NCI-H446 treated with DMSO at 0.1 percent for 48 hours (cell line): ENCODE measurements around the gene SMIM44.

Source experiments
- DNase-seq: peaks from one replicate; lab custom pipeline; 2025; lab: John Stamatoyannopoulos, UW

Gene SMIM44

GRCh38 chr19:3477506-3477905 is 5.7 kb downstream of the SMIM44 start:
- DNase-seq, result no peak

DNA sequence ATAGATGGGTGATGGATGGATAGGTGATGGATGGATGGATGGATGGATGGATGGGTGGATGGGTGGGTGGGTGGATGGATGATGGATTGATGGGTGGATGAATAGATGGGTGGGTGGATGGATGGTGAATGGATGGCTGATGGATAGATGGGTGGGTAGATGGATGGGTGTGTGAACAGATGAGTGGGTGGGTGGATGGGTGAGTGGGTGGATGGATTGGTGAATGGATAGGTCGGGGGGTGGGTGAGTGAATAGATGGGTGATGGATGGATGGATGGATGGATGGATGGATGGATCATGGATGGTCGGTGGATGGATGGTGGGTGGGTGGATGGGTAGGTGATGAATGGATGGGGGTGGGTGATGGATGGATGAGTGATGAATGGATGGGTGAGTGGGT is 6.4 kb downstream of the SMIM44 start:
- no peak for DNase-seq

DNA sequence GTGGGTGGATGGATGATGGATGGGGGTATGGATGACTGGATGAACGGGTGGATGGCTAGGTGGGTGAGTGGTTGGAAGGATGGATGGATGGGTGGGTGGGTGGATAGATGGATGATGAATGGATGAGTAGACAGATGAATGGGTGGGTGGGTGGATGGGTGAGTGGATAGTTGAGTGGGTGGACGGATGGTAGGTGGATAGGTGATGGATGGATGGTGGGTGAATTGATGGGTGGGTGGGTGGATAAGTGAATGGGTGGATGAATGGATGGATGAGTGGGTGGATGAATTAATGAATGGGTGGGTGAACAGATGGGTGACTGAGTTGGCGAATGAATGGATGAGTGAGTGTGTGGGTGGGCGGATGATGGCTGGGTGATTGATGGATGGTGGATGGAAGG is 7.8 kb downstream of the SMIM44 start:
- DNase-seq, result no peak

DNA sequence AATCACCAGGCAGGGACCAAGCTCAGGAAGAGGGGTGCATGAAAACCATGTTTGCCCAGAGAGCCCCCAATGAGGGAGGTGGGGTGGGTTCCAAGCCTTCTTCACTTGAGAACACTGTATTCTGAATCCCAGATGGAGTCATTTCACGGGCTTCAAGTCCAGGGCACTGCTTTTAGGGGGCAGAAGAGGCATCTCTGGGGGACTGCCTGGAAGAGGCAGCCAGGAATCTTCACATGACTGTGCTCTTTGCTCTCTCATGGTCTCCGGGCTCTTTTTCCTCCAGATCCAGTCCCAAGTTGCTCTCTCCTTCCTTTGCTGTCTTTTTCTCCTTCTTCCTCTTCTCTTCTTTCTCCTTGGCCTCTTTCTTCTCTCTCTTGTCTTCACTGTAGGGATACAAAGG is 8.6 kb downstream of the SMIM44 start:
- no peak for DNase-seq

GRCh38 chr19:3474010-3474409 is 9.2 kb downstream of the SMIM44 start:
- no peak for DNase-seq

DNA sequence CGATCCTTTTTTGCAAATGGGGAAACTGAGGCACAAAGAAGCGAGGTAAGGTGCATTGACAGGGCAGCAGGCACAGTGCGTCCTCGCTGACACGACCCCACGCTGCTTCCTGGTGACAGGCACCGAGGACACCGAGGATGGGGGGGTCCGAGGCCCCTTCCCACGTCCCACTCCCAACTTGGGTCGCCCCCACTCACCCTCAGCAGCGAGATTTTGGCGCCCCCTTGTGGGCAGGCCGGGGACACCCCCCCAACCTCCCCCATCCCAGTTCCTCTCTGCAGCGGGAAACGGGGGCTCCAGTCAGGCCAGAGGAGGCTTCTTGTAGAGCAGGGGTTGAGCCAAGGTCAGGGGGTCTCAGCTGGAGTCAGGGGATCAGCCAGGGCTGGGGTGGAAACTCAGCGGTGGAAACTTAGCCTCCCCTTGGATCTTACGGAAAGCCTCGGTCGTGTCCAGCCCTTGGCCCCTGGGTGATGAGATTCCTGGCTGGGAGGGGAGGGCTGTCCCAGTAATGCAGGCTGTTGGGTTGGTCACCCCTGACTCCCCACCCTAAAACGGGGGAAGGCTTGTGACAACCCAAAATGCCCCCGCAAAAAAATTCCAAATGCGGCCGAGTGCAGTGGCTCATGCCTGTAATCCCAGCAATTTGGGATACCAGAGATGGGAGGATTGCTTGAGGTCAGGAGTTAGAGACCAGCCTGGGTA is 11.1 kb downstream of the SMIM44 start:
- DNase-seq, result no peak

GRCh38 chr19:3470500-3471128 is 12.6 kb downstream of the SMIM44 start:
- no peak for DNase-seq

DNA sequence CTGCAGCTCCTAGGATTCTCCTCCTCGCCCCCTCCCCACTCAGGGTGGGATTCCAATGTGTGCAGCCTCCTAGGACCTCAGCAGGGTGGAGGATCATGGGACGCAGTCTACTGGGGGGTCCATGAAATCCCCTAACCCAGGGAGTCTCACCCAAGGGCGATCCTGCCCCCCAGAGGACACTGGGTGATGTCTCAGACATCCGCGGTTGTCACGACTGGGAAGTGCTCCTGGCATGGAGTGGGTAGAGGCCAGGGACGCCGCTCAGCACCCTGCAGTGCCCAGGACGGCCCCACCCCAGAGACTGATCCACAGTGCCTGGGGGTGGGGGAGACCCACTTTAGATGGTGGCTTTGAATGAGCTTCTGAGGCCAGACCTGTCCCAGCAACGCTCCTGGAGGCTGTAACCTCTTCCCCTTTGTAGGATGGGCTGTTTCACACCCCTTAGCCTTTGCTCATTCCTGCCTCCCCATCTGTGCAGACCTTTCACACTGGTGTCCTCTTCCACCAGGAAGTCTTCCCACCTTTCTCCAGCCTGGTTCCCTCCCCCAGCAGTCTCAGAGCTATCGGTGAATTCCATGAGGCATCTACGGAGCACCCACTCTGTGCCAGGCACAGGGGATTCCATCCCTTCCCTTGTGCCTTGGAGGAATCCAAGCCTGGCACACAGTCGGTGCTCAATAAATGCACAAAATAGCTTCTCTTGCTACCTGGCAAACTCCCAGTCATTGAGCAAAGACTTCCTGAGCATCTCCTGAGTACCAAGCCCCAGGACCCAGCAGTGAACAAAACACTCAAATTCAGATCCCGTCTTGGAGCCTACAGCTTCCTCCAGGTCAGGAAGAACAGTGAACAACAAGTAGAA is 13.4 kb downstream of the SMIM44 start:
- DNase-seq, result no peak

GRCh38 chr19:3468211-3468610 is 15.0 kb downstream of the SMIM44 start:
- no peak for DNase-seq

DNA sequence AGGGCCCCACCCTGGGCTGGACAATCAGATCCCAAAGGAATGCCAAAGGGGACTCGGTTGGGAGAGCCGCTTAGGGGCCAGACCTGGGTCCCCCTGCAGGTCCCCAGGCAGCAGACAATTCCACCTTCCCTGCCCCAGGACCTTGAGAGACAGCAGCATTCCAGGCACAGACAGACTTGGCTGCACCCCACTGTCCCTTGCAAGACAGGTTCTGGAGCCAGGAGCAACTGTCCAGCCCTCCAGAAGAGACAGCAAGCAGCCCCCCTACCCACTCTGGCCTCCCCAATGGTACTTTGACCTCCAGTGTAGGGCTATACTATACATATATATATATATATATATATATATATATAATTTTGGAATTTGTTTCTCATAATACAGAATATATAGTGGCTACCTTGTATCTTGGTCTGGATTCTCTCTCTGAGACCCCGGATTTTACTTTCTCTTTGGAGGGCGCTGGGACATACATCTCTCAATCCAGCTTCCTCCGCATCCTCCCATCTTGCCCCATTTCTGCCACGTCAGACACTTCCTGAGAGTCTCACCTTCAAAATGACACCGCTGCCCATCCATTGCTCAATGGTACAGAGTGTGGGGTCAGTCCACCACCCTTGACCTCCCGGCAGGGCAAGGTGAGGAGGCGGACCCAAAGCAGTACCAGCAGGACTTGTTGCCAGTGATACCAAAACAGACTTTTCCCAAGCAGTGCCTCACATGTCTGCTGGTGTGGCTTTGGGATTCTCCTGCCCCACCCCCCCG is 15.6 kb downstream of the SMIM44 start:
- DNase-seq, result no peak

- no peak for DNase-seq
These were observed 16.6 kb downstream of the SMIM44 start for GRCh38 chr19:3466635-3467034.

GRCh38 chr19:3465552-3465951 is 17.7 kb downstream of the SMIM44 start:
- DNase-seq, result no peak

DNA sequence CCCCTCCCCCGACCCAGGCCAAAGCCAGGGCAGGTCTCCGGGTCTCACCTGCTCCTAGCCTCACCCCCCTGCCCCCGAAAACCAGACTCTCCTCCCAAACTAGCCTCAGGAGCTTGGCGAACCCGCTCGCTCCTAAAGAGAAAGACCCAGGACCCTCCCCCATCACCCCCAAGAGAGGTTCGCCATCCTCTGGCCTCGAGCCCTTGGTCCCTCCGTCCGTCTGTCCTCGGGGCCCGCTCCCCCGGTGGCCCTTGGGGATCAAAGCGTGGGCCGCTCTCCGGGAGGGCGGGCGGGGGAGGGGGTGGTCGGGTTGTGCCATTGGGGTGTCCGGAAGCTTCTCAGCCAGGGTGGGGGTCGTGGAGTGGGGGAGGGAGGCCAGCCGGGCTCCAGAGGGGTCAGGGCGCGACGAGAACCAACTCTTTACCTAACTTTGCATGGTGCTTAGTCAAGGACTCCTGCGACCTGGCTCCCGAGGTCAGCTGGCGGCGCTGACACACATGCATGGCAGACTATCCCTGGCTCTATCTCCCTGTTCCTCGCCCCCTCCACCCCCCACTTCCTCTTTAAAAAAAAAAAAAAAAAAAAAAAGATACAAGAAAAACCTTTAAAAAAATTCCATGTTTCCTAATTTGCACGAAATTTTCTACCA is 18.5 kb downstream of the SMIM44 start:
- no peak for DNase-seq

DNA sequence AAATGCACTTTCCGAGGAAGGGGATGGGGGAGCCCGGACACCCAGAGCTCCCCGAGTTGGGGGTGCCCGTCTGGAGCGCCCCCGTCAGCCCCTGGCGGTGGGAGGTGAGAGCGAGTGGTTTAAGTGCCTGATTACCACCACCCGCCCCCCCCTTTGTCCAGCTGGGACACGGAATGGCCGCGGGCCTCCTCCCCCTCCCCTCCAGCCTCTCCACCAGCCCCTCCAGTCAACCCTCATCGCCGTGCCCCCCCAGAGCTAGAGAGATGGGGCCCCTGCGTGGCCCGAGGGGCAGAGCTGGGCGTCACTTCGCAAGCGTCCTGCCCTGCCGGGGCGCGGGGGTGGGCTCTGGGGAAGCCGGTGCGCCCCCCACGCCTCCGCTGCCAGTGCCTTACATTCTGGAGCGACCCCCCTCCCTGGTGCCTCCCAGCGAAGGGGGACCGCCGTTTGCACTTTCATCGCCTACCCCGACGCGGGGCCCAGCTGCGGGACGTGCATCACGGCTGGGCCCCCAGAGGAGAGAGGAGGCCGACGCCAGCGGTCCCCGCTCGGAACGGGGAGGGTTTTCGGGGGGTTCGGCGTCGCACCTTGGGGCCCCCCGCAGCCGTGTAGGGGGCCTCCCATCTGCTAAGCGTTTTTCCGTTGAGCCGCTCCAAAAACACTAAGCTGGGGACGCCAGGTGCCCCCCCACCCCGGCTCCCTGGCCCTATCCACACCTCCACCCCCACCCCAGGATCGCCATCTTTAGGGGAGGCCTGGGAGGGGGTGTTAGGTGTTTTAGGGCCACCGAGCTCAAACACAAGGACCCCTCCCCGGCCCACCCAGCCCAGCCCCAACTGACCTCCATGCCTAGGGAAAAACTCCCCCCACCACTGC is 19.3 kb downstream of the SMIM44 start:
- no peak for DNase-seq

DNA sequence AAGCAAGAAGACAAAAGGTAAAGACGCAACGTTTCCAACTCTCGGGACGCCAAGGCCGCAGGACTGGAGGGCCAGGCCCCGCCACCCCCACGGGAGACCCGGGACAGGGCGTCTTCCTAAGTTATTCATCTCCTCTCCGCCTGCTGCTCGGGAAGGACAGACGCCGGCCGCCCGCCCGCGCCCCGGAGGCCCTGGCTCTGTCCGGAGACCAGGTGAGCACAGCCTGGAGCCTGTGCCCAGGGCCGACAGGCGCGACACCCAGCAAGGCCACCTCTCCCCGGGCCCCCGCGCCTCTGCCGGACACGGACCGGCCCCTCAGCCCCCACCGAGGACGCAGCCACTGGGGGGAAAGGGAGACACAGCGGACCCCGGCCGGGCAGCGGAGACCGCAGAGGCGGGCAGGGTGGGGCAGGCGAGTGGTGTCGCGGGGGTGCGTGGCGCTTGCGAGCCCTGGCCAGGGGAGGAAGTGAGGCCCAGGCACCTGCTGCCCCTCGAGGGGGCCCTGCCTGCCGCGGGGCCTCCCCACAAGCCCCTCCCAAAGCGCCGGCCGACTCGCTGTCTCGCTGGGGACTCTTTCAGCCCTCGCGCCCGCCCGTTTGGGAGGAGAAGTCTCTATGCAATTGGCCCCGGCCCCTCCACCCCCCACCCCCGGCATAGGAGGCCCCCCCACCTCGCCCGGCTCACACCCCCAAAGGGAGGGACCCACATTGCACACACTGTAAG is 20.1 kb downstream of the SMIM44 start:
- no peak for DNase-seq

GRCh38 chr19:3459965-3460582 is 23.2 kb downstream of the SMIM44 start:
- DNase-seq, result no peak

DNA sequence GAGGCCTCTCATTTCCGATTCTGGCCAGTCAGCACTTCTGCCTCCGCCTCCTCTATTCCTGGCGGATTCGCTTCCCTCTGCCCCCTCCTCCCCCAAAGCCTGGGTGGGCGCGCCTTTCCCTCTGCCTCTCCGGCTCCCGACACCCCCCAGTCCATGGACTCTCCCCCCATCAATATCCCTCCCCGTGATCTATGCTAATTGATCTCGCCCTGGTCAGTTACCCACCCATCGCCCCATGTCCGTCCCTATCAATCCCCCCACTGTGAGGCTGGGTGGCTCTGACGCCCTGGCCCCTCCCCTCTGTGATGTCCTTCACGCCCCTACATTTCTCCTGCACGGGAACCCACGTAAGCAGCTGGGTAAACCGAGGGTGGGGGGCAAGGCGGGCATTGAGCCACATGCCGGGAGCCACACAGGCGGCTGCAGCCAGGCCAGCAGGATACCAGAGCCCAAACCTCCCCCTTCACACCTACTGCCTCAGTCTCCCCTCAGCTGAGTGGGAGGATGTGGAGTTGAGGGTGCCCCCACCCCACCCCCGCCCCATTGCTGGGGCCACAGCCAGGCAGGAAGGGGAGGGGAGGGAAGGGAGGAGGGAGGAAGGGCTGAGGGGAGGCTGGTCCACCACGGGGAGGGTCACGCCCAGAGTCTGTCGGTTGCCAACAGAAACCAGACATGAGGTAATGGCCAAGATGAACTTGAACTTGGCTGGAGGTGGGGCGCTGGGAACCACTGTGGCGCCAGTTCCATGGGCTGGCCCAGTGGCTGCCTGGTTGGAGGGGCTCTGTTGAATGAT is 24.0 kb downstream of the SMIM44 start:
- DNase-seq, result no peak

GRCh38 chr19:3458229-3459088 is 24.8 kb downstream of the SMIM44 start:
- DNase-seq, result no peak
